HCT116 (cell line): Measurements from ENCODE around the gene ARHGAP29. TPM values are rescaled to one million over a fixed set of nuclear protein-coding genes. Genes with fewer than 3 reads are reported as not detected.

Experiments used
- ATAC-seq: fragments of 200-7000 bp; cut with Tn5 transposase; 2 replicates; pipeline ENCODE4 v1.9.1; 2020; ENCODE audit warnings: mild to moderate bottlenecking, moderate library complexity
- BruUV-seq: library from RNA; stranded (reverse); fragments of 400-500 nt; replicated peaks from 2 replicates; lab custom pipeline; 2021; lab: Mats Ljungman, UMichigan
- CTCF ChIA-PET: fragments of 300-600 bp; sonication (Branson Sonifier 250); formaldehyde crosslinking; loops from one replicate; lab custom pipeline; 2021; ENCODE audit warnings: antibody characterized with exemption; lab: Charles Lee
- POLR2A ChIA-PET: fragments of 300-600, 350-600 bp; sonication (Branson Sonifier 250); formaldehyde crosslinking; loops from one replicate; lab custom pipeline; 2021; ENCODE audit warnings: antibody characterized with exemption; lab: Charles Lee
- RAD21 ChIA-PET, 2 experiments: fragments of 300-600 bp; sonication (Branson Sonifier 250); formaldehyde crosslinking; loops; one replicate each; lab custom pipeline; 2023; ENCODE audit warnings: low total read pairs in 2 of 2; ENCODE audit not compliant: uncharacterized antibody in 2 of 2, unreplicated experiment in 2 of 2, low non-redundant PET in 1 of 2; lab: Charles Lee
- DNase-seq: peaks from one replicate; pipeline ENCODE4 v3.0.0-alpha.2; 2010; ENCODE audit warnings: low read depth, low spot score
- H2AFZ ChIP-seq: fragments of 200-600 bp; shearing (Covaris generic), sonication (generic); 2 replicates; pipeline ENCODE4 v1.6.1; 2017; ENCODE audit warnings: low read depth, mixed run types, mixed read lengths, antibody characterized with exemption, low read length; ENCODE audit not compliant: poor library complexity, severe bottlenecking
- H3K27ac ChIP-seq: 2 replicates; pipeline ENCODE4 v1.5.1; 2012; ENCODE audit warnings: low read depth, low read length
- H3K27me3 ChIP-seq: fragments of 200-600 bp; sonication (generic); 2 replicates; pipeline ENCODE4 v1.6.1; 2016; ENCODE audit warnings: mixed run types, low read length, mixed read lengths; ENCODE audit not compliant: insufficient read depth
- H3K36me3 ChIP-seq, 2 experiments: fragments of 200-500 bp in 1 of 2; fragments of 200-600 bp in 1 of 2; sonication (Bioruptor generic) in 1 of 2; sonication (generic) in 1 of 2; 2 replicates each; pipeline versions ENCODE4 v1.5.1 to v1.6.1; 2014 to 2016; ENCODE audit warnings: low read length in 2 of 2, inconsistent platforms in 1 of 2, mixed read lengths in 1 of 2, mixed run types in 1 of 2; ENCODE audit not compliant: insufficient read depth in 2 of 2, control insufficient read depth in 1 of 2
- H3K4me1 ChIP-seq, 2 experiments: fragments of 200-600 bp in 1 of 2; sonication (generic) in 1 of 2; 2 replicates each; pipeline versions ENCODE4 v1.5.1 to v1.6.1; 2012 to 2017; ENCODE audit warnings: low read length in 2 of 2, inconsistent platforms in 1 of 2, mild to moderate bottlenecking in 1 of 2, mixed read lengths in 1 of 2, mixed run types in 1 of 2, moderate library complexity in 1 of 2; ENCODE audit not compliant: insufficient read depth in 2 of 2, control insufficient read depth in 1 of 2
- H3K4me2 ChIP-seq: fragments of 200-600 bp; sonication (generic); 2 replicates; pipeline ENCODE4 v1.6.1; 2017; ENCODE audit warnings: mixed run types, low read length, mixed read lengths
- H3K4me3 ChIP-seq, 2 experiments: fragments of 200-600 bp in 1 of 2; sonication (generic) in 1 of 2; replicated peaks in 1 of 2; 2 replicates each; pipeline ENCODE4 v1.5.1; 2011 to 2016; ENCODE audit warnings: low read length in 2 of 2, control low read depth in 1 of 2, low read depth in 1 of 2, mild to moderate bottlenecking in 1 of 2, mixed read lengths in 1 of 2, mixed run types in 1 of 2
- H3K79me2 ChIP-seq: fragments of 200-600 bp; sonication (generic); 2 replicates; pipeline ENCODE4 v1.6.1; 2017; ENCODE audit warnings: mild to moderate bottlenecking, mixed run types, low read length, moderate library complexity, mixed read lengths; ENCODE audit not compliant: insufficient read depth
- H3K9ac ChIP-seq: fragments of 200-600 bp; sonication (generic); 2 replicates; pipeline ENCODE4 v1.6.1; 2016; ENCODE audit warnings: low read length, mixed read lengths
- H3K9me2 ChIP-seq: fragments of 200-600 bp; sonication (generic), shearing (Covaris generic); 2 replicates; pipeline ENCODE4 v1.6.1; 2017; ENCODE audit warnings: mixed run types, mild to moderate bottlenecking, moderate library complexity; ENCODE audit not compliant: insufficient read depth
- H3K9me3 ChIP-seq, 2 experiments: fragments of 200-500 bp in 1 of 2; fragments of 200-600 bp in 1 of 2; sonication (Bioruptor generic) in 1 of 2; sonication (generic) in 1 of 2; 2 replicates each; pipeline ENCODE4 v1.6.1; 2014 to 2017; ENCODE audit warnings: low read length in 2 of 2, mixed read lengths in 2 of 2, inconsistent platforms in 1 of 2, low read depth in 1 of 2, mild to moderate bottlenecking in 1 of 2, mixed run types in 1 of 2, moderate library complexity in 1 of 2; ENCODE audit not compliant: control insufficient read depth in 1 of 2, insufficient read depth in 1 of 2
- H4K20me1 ChIP-seq: fragments of 200-600 bp; sonication (generic), shearing (Covaris generic); 2 replicates; pipeline ENCODE4 v1.6.1; 2017; ENCODE audit warnings: mixed run types, mild to moderate bottlenecking, moderate library complexity; ENCODE audit not compliant: insufficient read depth
- ATF3 ChIP-seq: IDR thresholded peaks from 2 replicates; pipeline ENCODE4 v1.6.1; 2012
- CEBPB ChIP-seq: IDR thresholded peaks from 2 replicates; pipeline ENCODE4 v1.6.1; 2012; ENCODE audit warnings: low read depth
- CTCF ChIP-seq, 3 experiments: fragments of 200-600 bp in 1 of 3; sonication (generic) in 1 of 3; IDR thresholded peaks in 2 of 3; conservative IDR thresholded peaks in 1 of 3; 2 replicates each; pipeline ENCODE4 v1.5.1; 2012 to 2017; ENCODE audit warnings: low read depth in 2 of 3, low read length in 2 of 3, antibody characterized with exemption in 1 of 3, borderline replicate concordance in 1 of 3, control low read depth in 1 of 3, mild to moderate bottlenecking in 1 of 3, mixed read lengths in 1 of 3, mixed run types in 1 of 3, moderate library complexity in 1 of 3; ENCODE audit not compliant: insufficient read depth in 1 of 3
- EGR1 ChIP-seq: IDR thresholded peaks from 2 replicates; pipeline ENCODE4 v1.6.1; 2012; ENCODE audit warnings: low read depth
- ELF1 ChIP-seq: IDR thresholded peaks from 2 replicates; pipeline ENCODE4 v1.6.1; 2012; ENCODE audit warnings: low read depth, borderline replicate concordance
- EZH2 ChIP-seq: fragments of 200-600 bp; sonication (generic); IDR thresholded peaks from 2 replicates; pipeline ENCODE4 v1.6.1; 2017; ENCODE audit warnings: antibody characterized with exemption, mixed run types
- FOSL1 ChIP-seq: IDR thresholded peaks from 2 replicates; pipeline ENCODE4 v1.6.1; 2012; ENCODE audit warnings: low read depth
- JUND ChIP-seq: IDR thresholded peaks from 2 replicates; pipeline ENCODE4 v1.6.1; 2012
- MAX ChIP-seq: IDR thresholded peaks from 2 replicates; pipeline ENCODE4 v1.6.1; 2012
- POLR2A ChIP-seq: IDR thresholded peaks from 2 replicates; pipeline ENCODE4 v1.7.0; 2011; ENCODE audit warnings: borderline replicate concordance; ENCODE audit not compliant: insufficient read depth, insufficient read length; ENCODE audit errors: extremely low read depth
- POLR2AphosphoS5 ChIP-seq: IDR thresholded peaks from 2 replicates; pipeline ENCODE4 v1.6.1; 2011; ENCODE audit warnings: mild to moderate bottlenecking, low read depth, low read length, moderate library complexity
- RAD21 ChIP-seq: IDR thresholded peaks from 2 replicates; pipeline ENCODE4 v1.6.1; 2012; ENCODE audit warnings: low read depth, mild to moderate bottlenecking
- SIN3A ChIP-seq: IDR thresholded peaks from 2 replicates; pipeline ENCODE4 v1.6.1; 2012; ENCODE audit warnings: low read depth
- SP1 ChIP-seq: IDR thresholded peaks from 2 replicates; pipeline ENCODE4 v1.6.1; 2012; ENCODE audit warnings: low read depth
- SRF ChIP-seq: IDR thresholded peaks from 2 replicates; pipeline ENCODE4 v1.6.1; 2012; ENCODE audit warnings: low read depth
- TCF7L2 ChIP-seq: IDR thresholded peaks from 2 replicates; pipeline ENCODE4 v1.7.0; 2011; ENCODE audit warnings: borderline replicate concordance, inconsistent platforms; ENCODE audit not compliant: insufficient read depth, insufficient read length; ENCODE audit errors: extremely low read depth
- YY1 ChIP-seq: IDR thresholded peaks from 2 replicates; pipeline ENCODE4 v1.6.1; 2011; ENCODE audit warnings: low read length, low read depth, moderate library complexity, mild to moderate bottlenecking; ENCODE audit not compliant: insufficient replicate concordance; ENCODE audit errors: extremely low read depth
- ZNF274 ChIP-seq: fragments of 200-500 bp; sonication (Bioruptor generic); IDR thresholded peaks from 2 replicates; pipeline ENCODE4 v1.6.1; 2014; ENCODE audit warnings: mild to moderate bottlenecking, low read depth, low read length, inconsistent platforms
- intact Hi-C: fragments of 100-400 bp; cut with micrococcal nuclease; formaldehyde crosslinking; loops from 2 replicates; pipeline ENCODE4 v1.10.0; 2022
- total RNA-seq: library from RNA; stranded (reverse); gene quantifications from one replicate; pipeline ENCODE4 v1.2.1, GENCODE V29; 2021; ENCODE audit not compliant: unreplicated experiment

ARHGAP29 gene
- total RNA-seq, 1 experiment from 2014 or later: 128 TPM

- Histone ChIP-seq H3K4me3 (no peak overlapping the region), H3K9ac (no peak overlapping the region), H3K79me2 (no peaks in the 10 kb centered on the region), H3K4me2 (no peak overlapping the region), H2AFZ (peak overlapping the region; percentile 43), H4K20me1 (no peaks in the 10 kb centered on the region), H3K4me1 (peaks cover 30 to 65% of the 10 kb centered on the region in 2 experiments), H3K27me3 (no peaks in the 10 kb centered on the region), H3K36me3 (no peaks in the 10 kb centered on the region), H3K27ac (no peak overlapping the region), H3K9me2 (no peaks in the 10 kb centered on the region), H3K9me3 (no peaks in the 10 kb centered on the region)
- intact Hi-C loops: no loop called here
- no peak for TF ChIP-seq JUND
- TF ChIP-seq ZNF274: no peak
- TF ChIP-seq EZH2: no peak
- TF ChIP-seq POLR2A: no peak
- no peak for TF ChIP-seq ATF3
- CTCF ChIA-PET: no interaction called here
- ATAC-seq (no peak), DNase-seq (no peak)
- RAD21 ChIA-PET: no interaction called here
- POLR2A ChIA-PET: no interaction called here
- no TSS peak for BruUV-seq
Measured at GRCh38 chr1:94279462-94279861, 42.1 kb upstream of the ARHGAP29 start.

- ChIA-PET CTCF (no interaction called here), POLR2A (interaction anchor here (0.7 kb wide), 1 partner anchor 13 kb away, joined by 4 read pairs; no protein-coding TSS in a partner anchor), RAD21 (no interaction called here)
- no peaks in the 10 kb centered on the region for H3K79me2 ChIP-seq
- H3K4me2 ChIP-seq: no peak overlapping the region
- peaks cover 30 to 62% of the 10 kb centered on the region in 2 experiments for H3K4me1 ChIP-seq
- H3K9me2 ChIP-seq: no peaks in the 10 kb centered on the region
- H3K36me3 ChIP-seq: no peaks in the 10 kb centered on the region
- TF ChIP-seq POLR2AphosphoS5: no peak
- TF ChIP-seq YY1: no peak
- no peak for TF ChIP-seq RAD21
- no peak for TF ChIP-seq ELF1
- no peak for TF ChIP-seq SIN3A
- no peak for TF ChIP-seq CTCF (IDR thresholded peaks at IDR 0.05 in 2 of 3, conservative IDR thresholded peaks at IDR 0.05 in 1 of 3; ENCODE audit: borderline replicate concordance in 1 of 3, insufficient read depth in 1 of 3, low read depth in 2 of 3, low read length in 2 of 3)
- TF ChIP-seq EZH2: no peak
- TF ChIP-seq EGR1: no peak
- no peak for TF ChIP-seq TCF7L2
- no peak for TF ChIP-seq FOSL1
- TF ChIP-seq CEBPB: no peak
- TF ChIP-seq ATF3: no peak
- no peak for TF ChIP-seq ZNF274
- TF ChIP-seq JUND: no peak
- TF ChIP-seq SRF: no peak
- TF ChIP-seq POLR2A: no peak
- TF ChIP-seq MAX: no peak
- no peak for TF ChIP-seq SP1
- no peaks in the 10 kb centered on the region for H4K20me1 ChIP-seq
- H3K9ac ChIP-seq: no peak overlapping the region
- H3K27me3 ChIP-seq: no peaks in the 10 kb centered on the region
- no peaks in the 10 kb centered on the region for H3K9me3 ChIP-seq
- no peak overlapping the region for H2AFZ ChIP-seq
- DNase-seq (no peak), ATAC-seq (no peak)
- BruUV-seq: no TSS peak
- no peak overlapping the region for H3K4me3 ChIP-seq
- intact Hi-C loops: no loop called here
- no peak overlapping the region for H3K27ac ChIP-seq
Measured at GRCh38 chr1:94279038-94279437, 41.7 kb upstream of the ARHGAP29 start.
